HG03064 (cell line): ENCODE data around the gene SRPK2.
A peak's percentile ranks its signal among the peaks of the same experiment; 100 is the strongest.
"Not testable (repeated sequence)": the region's sequence is repeated elsewhere in the genome, so short reads cannot be mapped to it uniquely, and the experiment has no call there.

Experiments
- ATAC-seq: cut with Tn5 transposase; IDR thresholded peaks from one replicate; pipeline ENCODE4 v1.9.1; 2021; ENCODE audit warnings: low read depth; ENCODE audit not compliant: unreplicated experiment

The SRPK2 gene

GRCh38 chr7:105377903-105378302, 10.8 kb downstream of the SRPK2 start:
- ATAC-seq, result no peak

- no peak for ATAC-seq
Observed at GRCh38 chr7:105376908-105377533, 11.7 kb downstream of the SRPK2 start.

GRCh38 chr7:105369944-105370343, 18.8 kb downstream of the SRPK2 start:
- ATAC-seq, result no peak

GRCh38 chr7:105367458-105367857, 21.3 kb downstream of the SRPK2 start:
- no peak for ATAC-seq

- ATAC-seq, result no peak
Observed at GRCh38 chr7:105365541-105366534, 22.9 kb downstream of the SRPK2 start.

GRCh38 chr7:105364684-105365083, 24.0 kb downstream of the SRPK2 start:
- no peak for ATAC-seq

- ATAC-seq, result not testable (repeated sequence)
Observed at GRCh38 chr7:105363657-105364056, 25.1 kb downstream of the SRPK2 start.

- not testable (repeated sequence) for ATAC-seq
Observed at GRCh38 chr7:105362685-105363084, 26.0 kb downstream of the SRPK2 start.

- not testable (repeated sequence) for ATAC-seq
Observed at GRCh38 chr7:105361995-105362394, 26.7 kb downstream of the SRPK2 start.

- not testable (repeated sequence) for ATAC-seq
Observed at GRCh38 chr7:105360149-105360548, 28.6 kb downstream of the SRPK2 start.

- no peak for ATAC-seq
Observed at GRCh38 chr7:105355701-105356100, 33.0 kb downstream of the SRPK2 start.

GRCh38 chr7:105354383-105354782, 34.3 kb downstream of the SRPK2 start:
- ATAC-seq, result no peak

GRCh38 chr7:105353752-105354328, 34.9 kb downstream of the SRPK2 start:
- no peak for ATAC-seq

- no peak for ATAC-seq
Observed at GRCh38 chr7:105352901-105353668, 35.6 kb downstream of the SRPK2 start.

- peak; percentile 89 for ATAC-seq
Observed at GRCh38 chr7:105352018-105352612, 36.6 kb downstream of the SRPK2 start.

- ATAC-seq, result no peak
Observed at GRCh38 chr7:105350906-105351305, 37.8 kb downstream of the SRPK2 start.

GRCh38 chr7:105348177-105348576, 40.5 kb downstream of the SRPK2 start:
- not testable (repeated sequence) for ATAC-seq

- ATAC-seq, result no peak
Observed at GRCh38 chr7:105346593-105347322, 42.0 kb downstream of the SRPK2 start.

GRCh38 chr7:105346138-105346537, 42.6 kb downstream of the SRPK2 start:
- no peak for ATAC-seq
